HG02588 (cell line): ENCODE data around the gene UNC93B1.
"Not testable (repeated sequence)": the region's sequence is repeated elsewhere in the genome, so short reads cannot be mapped to it uniquely, and the experiment has no call there.

Source experiments
- ATAC-seq: cut with Tn5 transposase; IDR thresholded peaks from one replicate; pipeline ENCODE4 v1.9.1; 2021; ENCODE audit warnings: mild to moderate bottlenecking, moderate library complexity; ENCODE audit not compliant: unreplicated experiment

UNC93B1 gene

GRCh38 chr11:67995579-67995978 lies 8.3 kb downstream of the UNC93B1 start:
- not testable (repeated sequence) for ATAC-seq

GRCh38 chr11:67995129-67995528 lies 8.8 kb downstream of the UNC93B1 start:
- ATAC-seq, result not testable (repeated sequence)

GRCh38 chr11:67994387-67994786 lies 9.5 kb downstream of the UNC93B1 start:
- ATAC-seq, result not testable (repeated sequence)

GRCh38 chr11:67993821-67994220 lies 10.1 kb downstream of the UNC93B1 start:
- ATAC-seq, result not testable (repeated sequence)

- ATAC-seq, result not testable (repeated sequence)
Observed at GRCh38 chr11:67991347-67992121, 12.4 kb downstream of the UNC93B1 start.

- ATAC-seq, result not testable (repeated sequence)
Observed at GRCh38 chr11:67990546-67991346, 13.2 kb downstream of the UNC93B1 start.

- not testable (repeated sequence) for ATAC-seq
Observed at GRCh38 chr11:67985302-67985701, 18.6 kb downstream of the UNC93B1 start.

GRCh38 chr11:67983951-67984350 lies 19.9 kb downstream of the UNC93B1 start:
- no peak for ATAC-seq

- not testable (repeated sequence) for ATAC-seq
Observed at GRCh38 chr11:67982255-67982857, 21.5 kb downstream of the UNC93B1 start.

- ATAC-seq, result not testable (repeated sequence)
Observed at GRCh38 chr11:67981226-67981625, 22.7 kb downstream of the UNC93B1 start.

GRCh38 chr11:67978766-67979418 lies 25.0 kb downstream of the UNC93B1 start:
- ATAC-seq, result not testable (repeated sequence)

- ATAC-seq, result not testable (repeated sequence)
Observed at GRCh38 chr11:67974746-67975145, 29.2 kb downstream of the UNC93B1 start.

GRCh38 chr11:67965830-67966348 lies 38.0 kb downstream of the UNC93B1 start:
- not testable (repeated sequence) for ATAC-seq

GRCh38 chr11:67964746-67965145 lies 39.2 kb downstream of the UNC93B1 start:
- not testable (repeated sequence) for ATAC-seq

GRCh38 chr11:67963879-67964278 lies 40.0 kb downstream of the UNC93B1 start:
- ATAC-seq, result not testable (repeated sequence)

GRCh38 chr11:67963217-67963616 lies 40.7 kb downstream of the UNC93B1 start:
- ATAC-seq, result not testable (repeated sequence)

GRCh38 chr11:67956236-67956635 lies 47.7 kb downstream of the UNC93B1 start:
- ATAC-seq, result not testable (repeated sequence)

- ATAC-seq, result not testable (repeated sequence)
Observed at GRCh38 chr11:67955461-67956007, 48.4 kb downstream of the UNC93B1 start.

- not testable (repeated sequence) for ATAC-seq
Observed at GRCh38 chr11:67954971-67955370, 48.9 kb downstream of the UNC93B1 start.

- not testable (repeated sequence) for ATAC-seq
Observed at GRCh38 chr11:67954251-67954650, 49.6 kb downstream of the UNC93B1 start.
